8988T (cell line): ENCODE measurements around the gene PYROXD2.

Experiments used
- DNase-seq: peaks from one replicate; pipeline ENCODE4 v3.0.0; 2011

PYROXD2 gene

DNA sequence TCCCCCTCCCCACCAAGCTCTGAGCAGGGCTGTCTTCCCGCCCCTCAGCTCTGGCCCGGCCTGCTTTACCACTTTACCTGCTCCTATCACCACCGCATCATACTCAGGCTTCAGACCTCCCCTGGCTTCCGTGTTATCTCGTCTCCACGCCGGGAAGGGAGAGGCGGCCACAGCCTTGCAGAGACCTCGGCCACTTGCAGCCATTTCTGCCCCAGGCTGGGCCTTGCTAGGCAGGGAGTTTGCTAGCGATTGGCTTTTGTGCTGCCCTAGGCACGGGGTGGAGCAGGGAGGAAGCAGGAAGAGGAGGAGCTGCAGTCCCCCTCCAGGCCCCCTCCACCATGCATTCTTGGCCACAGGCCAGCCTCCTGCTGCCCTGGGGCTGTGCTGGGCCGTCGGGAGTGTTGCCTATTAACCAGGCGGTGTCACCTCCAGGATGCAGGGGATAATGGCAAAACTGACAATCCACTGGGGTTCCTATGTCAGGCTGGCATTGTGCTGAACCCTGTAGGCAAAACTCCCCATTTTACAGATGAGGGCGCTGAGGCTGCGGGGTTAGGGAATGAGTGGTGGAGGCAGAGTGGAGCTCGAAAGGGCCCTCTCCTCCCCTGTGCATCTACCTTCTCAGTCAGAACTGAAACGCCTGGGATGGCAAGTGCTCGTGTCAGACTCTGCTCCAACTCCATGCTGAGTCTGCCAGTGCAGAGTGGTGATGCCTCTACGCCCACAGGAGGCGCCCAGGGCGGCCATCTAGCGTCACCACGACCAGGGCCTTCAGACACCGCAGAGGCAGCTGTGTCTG, at the start of gene PYROXD2:
PYROXD2 (minus strand) TSS at position 251 of the 799 bp plus-strand sequence; CDS start at position 204, 47 bp downstream.
- peak; percentile 93 for DNase-seq

DNA sequence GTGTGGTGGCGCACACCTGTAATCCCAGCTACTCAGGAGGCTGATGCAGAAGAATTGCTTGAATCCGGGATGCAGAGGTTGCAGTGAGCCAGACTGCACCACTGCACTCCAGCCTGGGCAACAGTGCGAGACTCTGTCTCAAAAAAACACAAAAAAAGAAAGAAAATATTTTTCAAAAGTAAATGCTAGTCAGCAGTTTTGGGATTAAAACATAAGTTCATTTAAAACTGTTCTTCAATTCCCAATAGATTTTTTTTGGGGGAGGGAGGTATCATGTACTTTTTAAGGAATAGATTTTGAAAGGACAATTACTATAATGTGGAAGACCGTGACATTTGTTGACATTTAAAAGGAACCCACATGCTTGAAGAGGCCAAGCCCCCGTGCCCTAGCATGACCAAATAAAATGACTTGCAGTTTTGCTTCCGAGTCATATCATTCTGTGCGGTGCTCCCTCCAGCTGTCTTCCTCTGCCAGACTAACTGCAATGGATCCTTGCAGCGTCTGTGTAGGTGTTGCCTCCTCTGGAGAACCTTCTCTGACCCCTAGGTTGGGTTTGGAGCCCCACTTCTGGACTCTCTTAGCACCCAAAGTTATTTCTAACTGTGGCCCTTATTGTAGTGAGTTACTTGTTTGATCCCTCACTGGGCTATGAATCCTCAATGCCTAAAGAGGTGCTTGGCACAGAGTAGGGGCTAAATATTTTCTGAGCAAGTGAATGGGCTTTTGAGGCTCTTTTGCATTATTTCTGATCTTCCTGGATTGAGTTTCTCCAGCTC, 49.2 kb upstream of the PYROXD2 start:
- no peak for DNase-seq

DNA sequence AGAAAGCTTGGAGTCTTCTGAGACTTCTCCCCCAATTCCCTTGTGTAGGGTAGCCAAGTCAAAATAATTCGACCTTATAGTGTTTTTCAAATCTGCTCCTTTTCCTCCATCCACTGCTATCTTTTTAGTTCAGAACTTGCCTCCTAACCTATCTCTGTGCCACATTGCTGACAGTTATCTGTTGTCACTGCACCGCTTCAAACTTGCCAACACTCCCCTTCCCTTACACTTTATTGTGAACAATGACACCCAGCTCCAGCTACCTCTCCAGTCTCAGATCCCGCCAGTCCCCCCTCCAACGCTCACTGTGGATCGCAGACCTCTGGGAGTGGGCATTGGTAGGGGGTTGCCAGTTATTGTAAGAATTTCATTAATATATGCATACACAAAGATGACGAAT, 48.0 kb upstream of the PYROXD2 start:
- DNase-seq = no peak

DNA sequence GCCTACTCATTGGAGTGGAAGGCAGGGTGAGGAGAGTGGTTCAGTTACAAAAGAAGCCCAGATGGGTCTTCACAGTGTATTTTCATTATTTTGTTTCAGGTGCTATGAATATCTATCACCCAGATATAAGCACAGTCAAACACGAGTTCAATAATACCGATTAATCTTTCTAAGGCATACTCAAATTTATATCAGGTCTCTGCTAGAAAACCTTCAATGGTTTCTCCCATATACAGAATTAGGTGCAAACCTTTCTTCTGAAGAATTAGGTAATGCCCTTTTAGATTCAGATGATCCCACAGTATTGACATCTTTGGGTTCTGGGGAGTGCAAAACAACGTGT, 46.5 kb upstream of the PYROXD2 start:
- DNase-seq = no peak

DNA sequence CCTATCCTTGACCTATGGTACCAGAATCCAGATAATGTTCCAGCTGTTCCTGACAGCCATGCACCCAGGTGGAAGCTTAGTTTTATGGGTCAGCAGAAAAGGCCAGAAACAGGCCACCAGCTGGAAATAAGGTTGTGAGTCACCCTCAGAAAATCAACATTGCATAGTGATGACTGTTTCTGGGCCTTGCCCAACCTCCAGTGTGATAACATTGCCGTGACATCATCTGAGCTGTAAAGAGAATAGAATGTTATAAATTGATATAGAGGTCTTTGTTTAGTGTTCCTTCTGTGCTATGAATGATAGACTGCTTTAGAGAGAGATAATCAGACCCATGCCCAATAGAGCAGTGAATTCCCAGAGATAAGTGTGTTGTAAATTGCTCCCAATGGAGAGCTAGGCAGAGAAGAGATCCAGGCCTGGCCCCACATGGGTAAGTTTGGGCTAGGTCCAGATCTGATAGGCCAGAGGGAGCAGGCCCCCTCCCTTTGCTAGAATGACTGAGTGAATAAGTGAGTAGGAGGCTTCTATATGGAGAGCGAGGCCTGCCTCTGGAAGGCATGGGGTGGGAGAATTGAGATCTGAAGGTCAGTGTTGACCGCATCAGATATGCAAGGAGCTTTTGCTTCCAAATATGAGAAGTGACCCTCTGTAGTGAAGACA, 46.0 kb upstream of the PYROXD2 start:
- no peak for DNase-seq

DNA sequence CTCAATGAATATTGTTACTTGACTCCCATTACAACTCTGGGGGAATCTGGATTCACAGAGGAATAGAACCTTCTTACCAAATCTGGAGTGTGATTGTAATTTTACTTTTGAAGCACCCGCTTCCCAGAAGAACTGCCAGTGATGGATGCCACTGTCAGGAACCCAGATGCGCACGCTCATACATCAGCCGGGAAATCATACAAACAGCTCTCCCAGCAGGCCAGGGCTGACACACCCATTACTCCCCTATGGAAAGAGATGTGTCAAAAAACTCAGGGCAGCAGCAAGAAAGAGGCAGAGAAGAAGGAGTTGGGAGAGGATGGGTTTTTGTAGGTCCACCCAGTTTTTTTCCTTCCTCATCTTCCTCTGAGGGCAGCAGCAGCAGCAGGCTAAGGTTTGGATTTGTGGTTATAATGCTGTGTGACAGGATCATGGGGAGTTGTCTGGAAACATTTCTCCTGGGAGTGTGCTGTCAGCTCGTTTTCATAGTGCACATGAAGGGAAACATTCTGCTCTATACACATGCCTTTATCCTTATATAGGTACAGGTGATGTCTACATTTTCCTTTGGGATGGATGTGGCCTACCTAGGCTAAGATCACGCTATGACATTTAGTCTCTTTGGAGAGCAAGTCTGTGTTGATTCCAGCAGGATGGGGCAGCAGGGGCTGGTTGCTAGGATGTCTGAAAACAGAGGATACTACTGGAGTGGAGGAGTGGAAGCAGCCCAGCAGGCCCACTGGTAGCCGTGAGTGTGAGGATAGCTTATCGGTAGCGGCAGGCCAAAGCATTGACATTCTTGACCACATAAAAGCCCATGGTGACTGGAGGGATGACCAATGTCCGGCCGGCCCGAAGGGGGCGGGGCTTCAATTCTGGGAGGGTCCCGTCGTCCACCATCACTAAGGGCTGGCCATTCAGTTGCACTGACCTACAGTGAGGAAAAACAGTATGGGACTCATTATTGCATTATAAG, 44.1 kb upstream of the PYROXD2 start:
- DNase-seq = no peak

DNA sequence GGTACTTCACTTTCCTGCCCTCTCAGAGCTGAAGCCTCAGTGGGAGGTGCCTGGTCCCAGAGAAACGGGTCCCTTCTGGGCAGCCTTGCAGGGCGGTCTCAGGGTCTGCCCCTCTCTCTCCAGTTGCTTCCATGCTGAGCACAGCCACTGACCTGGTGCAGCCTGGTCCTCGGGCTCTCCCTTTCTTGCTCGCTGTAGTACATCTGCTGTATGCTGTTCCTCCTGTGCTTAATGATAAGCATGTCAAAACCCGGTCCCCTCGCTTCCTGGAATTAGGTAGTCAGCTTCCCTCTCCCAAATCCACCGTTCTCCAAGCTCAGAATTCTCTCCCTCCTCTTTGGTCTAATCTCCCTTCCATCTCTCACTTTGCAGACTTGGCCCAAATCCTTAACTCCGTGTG, 42.7 kb upstream of the PYROXD2 start:
- no peak for DNase-seq

DNA sequence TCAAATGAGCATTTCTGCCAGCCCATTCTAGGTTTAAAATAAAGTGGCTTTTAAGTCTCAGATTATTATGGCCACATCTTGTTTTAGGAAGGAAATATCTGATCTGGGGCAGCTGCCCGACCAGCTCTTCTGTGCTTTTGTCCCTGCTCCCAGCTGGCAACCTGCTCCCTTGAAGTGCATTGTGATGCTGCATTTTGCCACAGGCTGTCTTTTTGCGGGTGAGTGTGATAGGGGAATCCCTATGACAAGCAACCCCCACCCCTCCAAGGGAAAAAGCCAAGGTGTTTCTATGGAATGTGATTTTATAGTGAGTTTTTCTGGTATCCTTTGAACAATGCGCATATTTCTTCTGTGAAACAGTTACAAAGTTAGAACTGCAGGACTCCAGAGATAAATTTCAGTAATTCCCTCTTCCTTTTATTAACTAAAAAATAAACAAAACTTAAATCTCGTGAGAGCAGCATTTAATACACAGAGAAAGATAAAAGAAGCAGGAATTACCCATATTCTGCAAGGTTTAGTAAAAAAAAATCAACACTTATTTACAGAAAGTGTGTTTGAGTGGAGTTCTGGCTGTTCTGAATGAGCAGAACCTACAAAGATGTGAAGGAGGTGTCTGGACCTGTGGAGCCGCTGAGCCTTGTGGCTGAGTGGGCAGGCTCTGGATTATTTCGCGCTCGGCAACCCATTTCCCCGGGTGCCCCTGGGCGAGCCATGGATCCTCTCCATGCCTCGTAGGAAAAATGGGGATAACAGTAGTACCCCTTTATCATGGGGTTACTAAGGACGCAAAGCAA, 41.9 kb upstream of the PYROXD2 start:
- DNase-seq = no peak

DNA sequence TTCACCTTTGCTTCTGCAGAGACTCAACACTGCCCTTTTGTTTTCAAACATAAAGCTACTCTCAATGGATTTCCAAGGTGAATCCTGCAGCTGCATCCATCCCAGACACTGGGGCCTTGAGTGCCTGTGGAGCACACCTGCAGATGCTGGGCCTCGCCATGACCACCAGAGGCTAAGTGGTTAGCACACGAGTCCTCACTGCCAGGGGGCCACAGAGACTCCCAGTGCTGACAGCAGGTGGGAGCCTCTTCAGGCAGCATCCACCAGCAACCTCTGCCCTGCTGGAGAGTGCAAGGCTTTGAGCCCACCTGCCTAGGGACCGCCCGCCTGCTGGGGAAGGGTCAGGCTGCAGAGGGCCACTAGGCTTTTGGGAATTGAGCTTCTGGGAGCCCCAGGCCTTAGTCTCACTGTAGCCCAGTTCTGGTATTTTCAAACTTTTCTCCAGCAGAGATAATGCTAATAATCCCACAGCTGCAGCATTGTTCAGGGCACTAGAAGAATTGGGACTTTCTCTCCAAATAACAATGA, 41.1 kb upstream of the PYROXD2 start:
- no peak for DNase-seq

DNA sequence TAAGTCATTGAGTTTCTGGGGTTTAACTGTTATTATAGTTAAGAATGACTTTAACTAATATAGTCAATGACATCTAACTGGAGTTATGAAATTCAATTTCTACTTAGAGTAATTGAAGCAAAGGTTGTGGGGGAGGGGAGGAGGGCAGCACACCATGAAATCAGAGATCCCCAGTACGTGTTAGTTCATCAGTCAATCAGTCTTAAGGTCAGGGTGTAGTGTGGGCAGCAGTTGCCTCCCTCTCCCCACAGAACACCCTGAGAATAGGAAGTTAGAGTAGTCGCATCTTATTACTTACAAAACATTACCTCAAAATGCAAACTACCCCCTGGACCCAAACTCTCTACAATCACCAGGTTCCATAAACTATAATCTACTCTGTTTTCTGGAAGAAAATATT, 38.7 kb upstream of the PYROXD2 start:
- no peak for DNase-seq

DNA sequence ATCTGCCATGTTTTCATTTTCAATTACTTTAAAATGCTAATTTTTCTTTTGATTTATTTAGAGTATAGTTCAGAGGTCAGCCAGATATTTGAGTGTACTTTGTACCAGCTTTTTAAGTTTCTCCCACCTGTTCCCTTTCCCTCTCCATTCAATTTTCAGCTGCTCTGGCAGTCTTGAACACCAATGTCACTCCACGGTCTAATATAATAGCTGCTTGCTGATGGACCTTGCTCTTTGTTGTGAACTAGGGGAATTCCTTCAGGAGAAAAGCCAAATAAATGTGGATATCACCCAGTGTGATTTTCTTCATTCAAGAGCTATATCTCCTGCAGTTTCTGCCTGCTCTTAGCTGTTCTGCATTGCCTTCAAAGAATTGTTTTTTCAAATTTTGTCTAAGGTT, 35.6 kb upstream of the PYROXD2 start:
- DNase-seq = no peak

DNA sequence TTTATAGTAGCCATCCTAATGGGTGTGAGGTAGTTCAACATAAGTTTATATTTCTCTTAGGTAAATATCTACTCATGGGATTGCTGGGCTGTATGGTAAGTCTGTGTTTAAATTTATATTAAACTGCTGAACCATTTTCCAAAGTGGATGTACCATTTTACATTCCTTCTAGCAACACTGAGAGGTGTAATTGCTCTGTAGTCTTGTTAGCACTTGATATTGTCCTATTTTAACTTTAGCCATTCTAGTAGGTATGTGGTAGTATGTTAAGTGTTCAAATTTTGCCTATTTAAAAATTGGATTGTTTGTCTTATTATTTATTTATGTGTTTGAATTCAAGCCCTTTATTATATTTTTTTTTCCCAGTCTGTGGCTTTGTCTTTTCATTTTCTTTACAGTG, 34.3 kb upstream of the PYROXD2 start:
- no peak for DNase-seq

DNA sequence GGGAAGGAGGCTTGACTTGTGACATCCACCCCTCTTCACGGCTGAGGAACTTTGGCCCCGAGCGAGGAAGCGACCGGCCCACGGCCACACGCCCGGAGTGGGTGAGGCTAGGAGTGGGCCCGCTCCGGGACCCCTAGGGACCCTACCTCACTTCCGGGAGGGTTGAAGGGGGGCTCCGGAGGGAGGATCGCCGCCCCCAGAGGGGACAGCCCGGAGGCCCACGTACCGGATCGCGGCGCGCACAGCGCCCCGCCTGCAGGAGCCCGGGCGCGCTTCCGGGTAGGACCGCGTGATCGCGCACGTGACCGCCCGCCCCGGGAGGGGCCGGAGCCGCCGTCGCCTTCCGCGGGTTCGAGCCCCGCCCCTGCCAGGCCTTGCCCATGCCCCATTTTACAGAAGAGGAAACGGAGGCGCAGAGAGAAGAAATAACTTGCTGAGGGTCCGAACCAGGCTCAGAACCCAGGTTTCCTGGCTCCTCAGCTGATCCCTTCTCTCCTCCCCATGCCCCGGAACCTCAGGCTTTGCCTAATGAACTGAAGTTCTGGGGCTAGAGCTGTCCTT, 31.8 kb upstream of the PYROXD2 start, which contains the start of gene HPS1:
HPS1 (minus strand) TSS at position 275 of the 561 bp plus-strand sequence. CDS start 3,695 bp downstream, outside the sequence.
- DNase-seq = peak; percentile 77

DNA sequence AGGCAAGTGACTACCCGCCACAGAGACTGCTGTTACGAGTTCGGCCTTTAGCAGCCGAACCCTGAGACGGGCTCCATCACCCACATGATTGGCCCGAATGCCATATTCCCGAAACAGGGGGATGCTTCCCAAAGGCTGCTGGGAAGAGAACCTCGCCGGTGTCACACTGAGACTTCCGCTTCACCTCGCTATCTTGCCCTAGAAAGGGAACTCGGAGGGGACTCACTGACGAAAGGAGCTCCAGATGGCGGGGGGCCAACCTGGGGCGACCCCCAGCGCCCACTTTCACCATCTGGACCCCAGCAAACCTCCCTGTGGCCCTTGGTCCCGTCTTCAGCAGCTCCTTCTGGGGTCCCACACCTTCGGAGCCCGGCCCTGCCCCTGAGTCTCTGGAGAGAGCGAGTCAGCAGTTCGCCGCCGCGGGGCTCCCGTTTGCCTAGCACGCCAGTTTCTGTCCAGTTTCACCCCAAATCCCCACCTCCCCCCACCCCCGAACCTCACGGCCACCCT, 31.2 kb upstream of the PYROXD2 start:
- no peak for DNase-seq

DNA sequence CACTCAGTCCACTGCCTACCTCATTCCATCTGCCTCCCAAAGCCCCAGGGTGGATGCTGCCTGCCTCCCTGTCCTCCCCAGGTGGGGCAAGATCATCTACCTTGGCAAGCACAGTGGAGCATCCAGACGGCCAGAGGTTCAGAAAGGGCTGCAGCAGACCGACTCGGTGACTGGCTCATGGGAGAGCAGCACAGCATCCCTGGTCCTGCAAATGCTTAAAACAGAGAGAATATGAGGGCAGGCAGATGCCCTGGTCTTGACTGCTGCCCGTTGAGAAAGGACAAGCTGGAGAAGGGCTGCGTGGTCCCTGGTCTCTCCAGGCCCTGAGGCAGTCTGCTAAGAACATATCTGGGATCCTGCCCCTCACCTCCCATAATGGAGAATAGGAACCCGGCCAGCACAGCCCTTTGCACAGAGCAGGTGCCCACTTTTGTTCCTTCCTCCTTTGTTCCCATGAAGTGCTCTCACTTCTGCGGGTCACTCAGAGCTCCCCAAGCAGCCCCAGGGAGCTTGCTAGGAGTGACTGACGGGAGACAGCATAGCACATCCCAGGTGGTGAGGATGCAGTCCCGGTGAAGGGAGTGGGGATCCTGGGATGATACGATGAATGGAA, 30.3 kb upstream of the PYROXD2 start:
- DNase-seq = no peak

DNA sequence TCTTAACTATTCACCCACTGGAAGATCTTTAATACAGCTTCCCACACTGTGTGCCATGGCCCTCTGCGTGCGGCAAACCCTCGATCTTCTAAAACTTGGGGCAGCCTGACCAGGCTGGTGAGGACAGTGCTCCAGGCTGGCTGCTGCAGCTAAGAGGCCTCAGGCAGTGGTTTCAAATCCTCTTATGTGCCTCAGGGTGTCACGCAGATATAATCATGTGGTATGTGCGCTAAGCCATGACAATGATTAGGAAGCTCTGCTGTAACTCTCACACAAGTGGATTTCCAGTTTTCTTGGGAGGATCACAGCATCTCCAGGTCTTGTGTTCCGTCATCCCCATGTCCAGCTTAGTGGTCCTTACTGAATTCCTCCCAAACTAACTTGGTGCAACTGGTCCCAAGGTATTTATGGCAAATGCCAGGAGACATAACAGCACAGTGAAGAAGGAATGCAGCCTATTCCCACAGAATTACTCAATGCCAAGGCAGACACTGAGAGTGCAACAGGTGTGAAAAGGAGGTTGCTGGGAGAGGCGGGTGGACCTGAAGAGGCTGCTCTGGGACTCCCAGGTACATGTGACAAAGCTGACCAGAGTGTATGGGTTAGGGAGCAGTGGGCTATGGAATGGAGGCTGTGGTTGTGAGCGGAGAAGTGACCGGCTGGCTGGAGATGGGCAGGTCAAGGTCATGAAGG, 29.5 kb upstream of the PYROXD2 start:
- DNase-seq = no peak

DNA sequence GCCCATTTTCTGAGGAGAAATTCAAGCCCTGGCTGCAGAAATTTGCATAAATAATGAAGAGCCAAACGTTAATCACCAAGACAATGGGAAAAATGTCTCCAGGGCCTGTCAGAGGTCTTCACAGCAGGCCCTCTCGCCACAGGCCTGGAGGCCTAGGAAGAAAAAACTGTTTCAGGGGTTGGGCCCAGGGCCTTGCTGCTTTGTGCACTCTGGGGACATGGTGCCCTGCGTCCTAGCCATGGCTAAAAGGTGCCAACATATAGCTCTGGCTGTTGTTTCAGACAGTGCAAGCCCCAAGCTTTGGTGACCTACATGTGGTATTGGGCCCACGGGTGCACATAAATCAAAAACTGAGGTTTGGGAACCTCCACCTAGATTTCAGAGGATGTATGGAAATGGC, 23.7 kb upstream of the PYROXD2 start:
- DNase-seq = no peak

DNA sequence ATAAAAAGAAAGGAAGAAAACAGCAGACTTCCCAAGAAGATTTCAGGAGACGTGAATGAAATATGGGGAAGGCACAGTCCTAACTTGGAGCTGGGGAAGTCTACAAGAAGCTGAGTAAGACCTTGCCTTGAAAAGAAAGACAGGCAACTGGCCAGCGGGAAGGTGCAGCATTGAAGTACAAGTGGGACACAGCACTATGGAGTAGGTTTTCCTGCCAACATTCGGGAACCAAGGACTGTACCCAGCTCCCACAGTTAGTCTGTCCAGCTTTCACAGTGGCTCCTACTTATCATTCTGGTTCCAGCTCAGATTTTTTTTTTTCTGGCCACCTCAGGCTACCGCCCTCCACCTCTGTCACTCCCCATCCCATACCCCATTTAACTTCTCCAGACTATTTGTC, 21.7 kb upstream of the PYROXD2 start:
- DNase-seq = no peak

DNA sequence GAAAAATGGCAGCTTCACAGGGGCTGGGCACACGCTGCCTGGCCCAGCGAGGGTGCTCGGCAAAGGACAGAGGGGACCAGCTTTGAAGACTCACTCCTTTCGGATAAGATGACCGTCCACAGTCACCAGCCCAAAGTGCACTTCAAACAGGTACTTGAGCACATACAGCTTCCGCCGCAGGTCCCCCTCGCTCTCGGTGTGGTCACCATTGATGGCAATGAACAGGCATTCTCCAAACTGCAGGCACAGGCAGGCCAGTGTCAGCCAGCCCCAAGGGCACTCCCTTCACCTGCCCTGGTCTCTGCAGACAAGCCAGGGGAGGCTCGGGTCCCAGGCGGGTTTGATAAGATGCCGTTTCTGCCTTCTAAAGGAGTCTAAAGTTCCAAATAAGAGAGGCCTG, 20.2 kb upstream of the PYROXD2 start:
- DNase-seq = no peak
